ENCODE results near the gene CYP4V2. TPM values are rescaled to one million over a fixed set of nuclear protein-coding genes. Genes with fewer than 3 reads are reported as not detected.

CYP4V2 gene
- total RNA-seq, 1 donor from 2014 or later = 14.3 TPM

GRCh38 chr4:186158966-186159365, 32.4 kb upstream of the CYP4V2 start:
- Histone ChIP-seq H3K36me3 (peaks cover 7 to 9% of the 10 kb centered on the region in 2 donors), H3K27ac (no peak overlapping the region), H3K9me3 (no peaks in the 10 kb centered on the region), H3K4me1 (no peaks in the 10 kb centered on the region), H3K27me3 (no peaks in the 10 kb centered on the region), H3K4me3 (no peak overlapping the region)
- intact Hi-C loops (cut with DNase I) = no loop called here
- DNase-seq (ENCODE audit: low spot score in 2 of 2) = no peak
- no peak for TF ChIP-seq CTCF (IDR thresholded peaks at IDR 0.05)

- Histone ChIP-seq H3K4me3 (no peak overlapping the region), H3K9me3 (no peaks in the 10 kb centered on the region), H3K4me1 (no peaks in the 10 kb centered on the region), H3K27ac (no peak overlapping the region), H3K27me3 (no peaks in the 10 kb centered on the region), H3K36me3 (peaks cover 7 to 9% of the 10 kb centered on the region in 2 donors)
- no peak for DNase-seq (ENCODE audit: low spot score in 2 of 2)
- intact Hi-C loops (cut with DNase I) = no loop called here
- no peak for TF ChIP-seq CTCF (IDR thresholded peaks at IDR 0.05)
These were observed 31.8 kb upstream of the CYP4V2 start for GRCh38 chr4:186159613-186160012.

- no peak overlapping the region for H3K4me3 ChIP-seq
- H3K4me1 ChIP-seq = no peaks in the 10 kb centered on the region
- intact Hi-C loops (cut with DNase I) = no loop called here
- H3K36me3 ChIP-seq = peaks cover 7 to 9% of the 10 kb centered on the region in 2 donors
- no peak for DNase-seq (ENCODE audit: low spot score in 2 of 2)
- TF ChIP-seq CTCF (IDR thresholded peaks at IDR 0.05) = no peak
- H3K9me3 ChIP-seq = no peaks in the 10 kb centered on the region
- H3K27me3 ChIP-seq = no peaks in the 10 kb centered on the region
- H3K27ac ChIP-seq = no peak overlapping the region
These were observed 30.2 kb upstream of the CYP4V2 start for GRCh38 chr4:186161138-186161537.

DNA sequence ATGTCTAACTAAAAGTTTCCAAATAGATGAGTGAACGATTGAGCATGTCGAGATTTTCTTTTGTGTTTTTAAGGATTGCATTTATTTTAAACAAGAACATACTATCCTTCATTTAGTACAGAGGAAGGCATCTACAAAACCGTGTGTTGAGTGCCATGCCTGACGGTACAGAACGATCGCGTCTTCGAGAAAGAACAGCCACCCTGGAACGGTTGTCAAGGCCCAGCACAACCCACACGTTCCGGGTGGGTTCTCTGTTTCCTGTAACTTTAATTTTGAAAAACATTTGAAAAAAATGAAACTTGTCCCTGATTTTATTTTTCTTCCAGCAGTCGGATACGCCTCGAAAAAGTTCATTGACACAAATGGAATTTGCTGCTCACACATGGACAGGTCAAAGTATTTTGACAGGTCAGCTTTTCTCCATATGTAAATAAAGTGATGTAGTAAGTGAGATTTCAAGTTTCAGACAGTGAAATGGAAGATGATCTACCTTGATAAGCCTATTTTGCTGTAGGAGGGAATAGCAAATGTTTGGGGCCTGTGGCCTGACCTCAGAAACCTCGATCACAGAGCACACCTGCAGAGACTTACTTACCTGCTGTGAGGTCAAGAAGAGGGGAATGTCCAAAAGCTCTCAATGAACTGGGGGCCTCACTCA, 24.4 kb upstream of the CYP4V2 start:
- Histone ChIP-seq H3K27ac (no peak overlapping the region), H3K9me3 (no peaks in the 10 kb centered on the region), H3K36me3 (peaks cover 0 to 2% of the 10 kb centered on the region in 2 donors), H3K4me1 (no peaks in the 10 kb centered on the region), H3K27me3 (no peaks in the 10 kb centered on the region), H3K4me3 (no peak overlapping the region)
- intact Hi-C loops (cut with DNase I) = no loop called here
- no peak for DNase-seq (ENCODE audit: low spot score in 2 of 2)
- no peak for TF ChIP-seq CTCF (IDR thresholded peaks at IDR 0.05)

- Histone ChIP-seq H3K27me3 (no peaks in the 10 kb centered on the region), H3K4me3 (no peak overlapping the region), H3K36me3 (peaks cover 0 to 2% of the 10 kb centered on the region in 2 donors), H3K9me3 (no peaks in the 10 kb centered on the region), H3K4me1 (no peaks in the 10 kb centered on the region), H3K27ac (no peak overlapping the region)
- intact Hi-C loops (cut with DNase I) = no loop called here
- DNase-seq (ENCODE audit: low spot score in 2 of 2) = no peak
- TF ChIP-seq CTCF (IDR thresholded peaks at IDR 0.05) = no peak
These were observed 23.8 kb upstream of the CYP4V2 start for GRCh38 chr4:186167605-186168004.

DNA sequence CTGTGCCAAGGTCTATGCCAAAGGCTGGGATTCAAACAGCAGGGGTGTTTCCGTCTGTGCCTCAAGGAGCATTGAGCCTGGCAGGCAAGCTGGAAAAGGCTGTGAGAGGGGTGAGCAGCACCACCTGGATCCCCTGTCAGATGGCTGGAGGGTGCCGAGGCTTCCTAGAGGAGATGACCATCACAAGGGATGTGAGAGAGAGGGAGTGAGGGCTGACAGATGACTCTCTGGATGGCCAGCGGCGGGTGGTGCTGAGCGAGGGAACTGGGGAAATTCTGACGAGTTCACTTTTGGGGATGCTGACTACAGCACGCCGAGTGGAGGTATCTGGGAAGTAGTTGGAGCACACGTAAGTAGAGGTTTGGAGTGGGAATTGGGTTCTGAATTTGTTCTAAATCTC, 22.6 kb upstream of the CYP4V2 start:
- Histone ChIP-seq H3K4me1 (no peaks in the 10 kb centered on the region), H3K4me3 (no peak overlapping the region), H3K27ac (no peak overlapping the region), H3K9me3 (no peaks in the 10 kb centered on the region), H3K27me3 (no peaks in the 10 kb centered on the region), H3K36me3 (no peaks in the 10 kb centered on the region)
- no peak for TF ChIP-seq CTCF (IDR thresholded peaks at IDR 0.05)
- intact Hi-C loops (cut with DNase I) = no loop called here
- DNase-seq (ENCODE audit: low spot score in 2 of 2) = no peak
